ENCODE measurements around the gene ABCB11. TPM values are rescaled to one million over a fixed set of nuclear protein-coding genes. Genes with fewer than 3 reads are reported as not detected.

ABCB11 gene
- total and polyA plus RNA-seq, 10 donors = 0.03 to 0.32 (median 0.12) TPM; not detected in 3

DNA sequence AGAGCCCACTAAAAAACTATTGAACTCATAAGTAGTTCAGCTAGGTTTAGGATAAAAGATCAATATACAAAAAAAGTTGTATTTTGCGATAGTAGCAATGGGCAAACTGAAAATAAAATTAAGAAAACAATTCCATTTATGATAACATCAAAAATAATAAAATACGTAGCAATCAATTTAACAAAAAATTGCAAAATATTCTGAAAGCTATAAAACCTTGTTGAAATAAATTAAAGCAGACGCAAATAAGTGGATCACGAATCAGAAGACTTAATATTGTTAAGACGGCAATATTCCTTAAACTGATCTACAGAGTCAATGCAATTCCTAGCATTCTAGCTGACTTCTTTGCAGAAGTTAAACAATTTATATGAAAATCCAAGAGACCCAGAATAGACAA is 24.5 kb downstream of the ABCB11 start:
- WGBS, 5 donors = 94 to 99% (median 96%) methylated on average over 5 of the region's 5 CpGs
- TF ChIP-seq POLR2A (IDR thresholded peaks at IDR 0.05) (no peak), POLR2AphosphoS5 (IDR thresholded peaks at IDR 0.05) (no peak)
- TF ChIP-seq, protein P1, sequence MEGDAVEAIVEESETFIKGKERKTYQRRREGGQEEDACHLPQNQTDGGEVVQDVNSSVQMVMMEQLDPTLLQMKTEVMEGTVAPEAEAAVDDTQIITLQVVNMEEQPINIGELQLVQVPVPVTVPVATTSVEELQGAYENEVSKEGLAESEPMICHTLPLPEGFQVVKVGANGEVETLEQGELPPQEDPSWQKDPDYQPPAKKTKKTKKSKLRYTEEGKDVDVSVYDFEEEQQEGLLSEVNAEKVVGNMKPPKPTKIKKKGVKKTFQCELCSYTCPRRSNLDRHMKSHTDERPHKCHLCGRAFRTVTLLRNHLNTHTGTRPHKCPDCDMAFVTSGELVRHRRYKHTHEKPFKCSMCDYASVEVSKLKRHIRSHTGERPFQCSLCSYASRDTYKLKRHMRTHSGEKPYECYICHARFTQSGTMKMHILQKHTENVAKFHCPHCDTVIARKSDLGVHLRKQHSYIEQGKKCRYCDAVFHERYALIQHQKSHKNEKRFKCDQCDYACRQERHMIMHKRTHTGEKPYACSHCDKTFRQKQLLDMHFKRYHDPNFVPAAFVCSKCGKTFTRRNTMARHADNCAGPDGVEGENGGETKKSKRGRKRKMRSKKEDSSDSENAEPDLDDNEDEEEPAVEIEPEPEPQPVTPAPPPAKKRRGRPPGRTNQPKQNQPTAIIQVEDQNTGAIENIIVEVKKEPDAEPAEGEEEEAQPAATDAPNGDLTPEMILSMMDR (IDR thresholded peaks at IDR 0.05 in 8 of 11, conservative IDR thresholded peaks at IDR 0.05 in 3 of 11) = no peak
- Histone ChIP-seq H3K27ac (no peak overlapping the region), H3K36me3 (no peaks in the 10 kb centered on the region), H3K4me3 (no peak overlapping the region), H3K9me3 (no peaks in the 10 kb centered on the region), H3K4me1 (peaks cover 0 to 5% (median 0%) of the 10 kb centered on the region in 6 donors), H3K27me3 (replicated peaks in 1 of 7) (peaks cover 0 to 7% (median 0%) of the 10 kb centered on the region in 7 donors)
- no peak for DNase-seq
- intact Hi-C loops (cut with DNase I; ENCODE audit: low total_unique reads) = no loop called here

DNA sequence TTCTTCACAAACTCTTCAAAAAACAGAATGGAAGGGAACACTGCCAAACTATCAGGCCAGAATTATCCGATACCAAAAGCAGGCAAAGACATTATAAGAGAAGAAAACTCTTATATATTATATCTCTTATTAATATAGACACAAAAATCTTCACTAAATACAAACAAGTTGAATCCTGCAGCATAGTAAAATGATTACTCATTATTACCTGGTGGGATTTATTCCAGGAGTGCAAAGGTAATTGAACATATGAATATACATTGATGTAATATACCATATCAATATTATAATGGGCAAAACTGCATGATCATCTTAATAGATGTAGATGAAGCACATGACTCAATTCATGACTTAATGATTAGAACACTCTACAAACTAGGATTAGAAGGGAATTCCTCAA is 25.1 kb downstream of the ABCB11 start:
- no peak for DNase-seq
- no peaks in the 10 kb centered on the region for H3K9me3 ChIP-seq
- intact Hi-C loops (cut with DNase I; ENCODE audit: low total_unique reads) = no loop called here
- no peak overlapping the region for H3K4me3 ChIP-seq
- no peaks in the 10 kb centered on the region for H3K36me3 ChIP-seq
- H3K4me1 ChIP-seq = peaks cover 0 to 5% (median 0%) of the 10 kb centered on the region in 6 donors
- WGBS, 5 donors = 90 to 98% (median 94%) methylated on average over 1 of the region's 1 CpG
- no peak for TF ChIP-seq POLR2A (IDR thresholded peaks at IDR 0.05)
- no peak for TF ChIP-seq POLR2AphosphoS5 (IDR thresholded peaks at IDR 0.05)
- TF ChIP-seq, protein P1 (IDR thresholded peaks at IDR 0.05 in 8 of 11, conservative IDR thresholded peaks at IDR 0.05 in 3 of 11) = no peak
- peaks cover 0 to 7% (median 0%) of the 10 kb centered on the region in 7 donors for H3K27me3 ChIP-seq (replicated peaks in 1 of 7)
- no peak overlapping the region for H3K27ac ChIP-seq

DNA sequence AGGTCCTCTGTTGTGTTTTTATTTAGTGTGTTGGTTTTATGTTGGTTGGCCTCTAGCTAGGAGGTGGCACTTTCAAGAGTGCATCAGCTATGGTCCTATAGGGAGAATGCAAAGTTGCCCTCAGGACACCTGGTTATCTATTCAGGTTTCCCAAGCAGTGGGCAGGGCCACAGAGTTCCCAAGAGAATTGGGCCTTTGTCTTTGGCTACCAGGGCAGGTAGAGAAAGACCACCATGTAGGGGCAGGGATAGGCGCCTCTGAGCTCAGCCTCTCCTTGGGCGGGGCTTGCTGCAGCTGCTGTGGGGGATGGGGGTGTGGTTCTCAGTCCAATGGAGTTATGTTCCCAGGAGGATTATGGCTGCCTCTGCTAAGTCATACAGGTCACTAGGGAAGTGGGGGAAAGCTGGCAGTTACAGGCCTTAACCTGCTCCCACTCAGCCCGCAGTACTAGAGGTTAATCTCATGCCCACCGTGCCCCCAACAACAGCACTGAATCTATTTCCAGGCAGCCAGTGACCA is 26.0 kb downstream of the ABCB11 start:
- H3K36me3 ChIP-seq = no peaks in the 10 kb centered on the region
- H3K4me3 ChIP-seq = no peak overlapping the region
- no peak overlapping the region for H3K27ac ChIP-seq
- H3K27me3 ChIP-seq (replicated peaks in 1 of 7) = peaks cover 0 to 7% (median 0%) of the 10 kb centered on the region in 7 donors
- TF ChIP-seq POLR2A (IDR thresholded peaks at IDR 0.05) = no peak
- no peak for TF ChIP-seq POLR2AphosphoS5 (IDR thresholded peaks at IDR 0.05)
- TF ChIP-seq, protein P1 (IDR thresholded peaks at IDR 0.05 in 8 of 11, conservative IDR thresholded peaks at IDR 0.05 in 3 of 11) = no peak
- H3K4me1 ChIP-seq = peaks cover 0 to 5% (median 0%) of the 10 kb centered on the region in 6 donors
- no peaks in the 10 kb centered on the region for H3K9me3 ChIP-seq
- intact Hi-C loops (cut with DNase I; ENCODE audit: low total_unique reads) = no loop called here
- DNase-seq = no peak
- WGBS, 5 donors = 89 to 100% (median 95%) methylated on average over 2 to 4 of the region's 4 CpGs

DNA sequence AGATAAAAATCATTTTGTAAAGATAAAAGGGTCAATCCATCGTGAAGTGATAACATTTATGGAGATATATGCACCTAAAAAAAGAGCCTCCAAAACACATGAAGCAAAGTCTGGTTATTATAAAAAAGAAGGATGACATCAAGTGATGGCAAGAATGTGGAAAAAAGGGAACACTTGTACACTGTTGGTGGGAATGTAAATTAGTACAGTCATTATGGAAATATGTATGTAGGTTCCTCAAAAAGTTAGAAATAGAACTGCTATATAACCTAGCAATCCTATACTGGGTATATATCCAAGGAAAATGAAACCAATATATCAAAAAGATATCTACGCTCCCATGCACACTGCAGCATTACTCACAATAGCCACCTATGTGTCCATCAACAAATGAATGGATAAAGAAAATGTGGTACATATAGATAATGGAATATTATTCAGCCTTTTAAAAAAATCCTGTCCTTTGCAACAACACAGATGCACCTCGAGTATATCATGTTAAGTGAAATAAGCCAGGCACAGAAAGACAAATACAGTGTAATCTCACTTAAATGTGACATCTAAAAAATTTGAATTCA is 28.9 kb downstream of the ABCB11 start:
- H3K4me3 ChIP-seq = no peak overlapping the region
- no peak overlapping the region for H3K27ac ChIP-seq
- no peak for DNase-seq
- intact Hi-C loops (cut with DNase I; ENCODE audit: low total_unique reads) = no loop called here
- TF ChIP-seq POLR2A (IDR thresholded peaks at IDR 0.05) = no peak
- TF ChIP-seq POLR2AphosphoS5 (IDR thresholded peaks at IDR 0.05) = no peak
- TF ChIP-seq, protein P1 (IDR thresholded peaks at IDR 0.05 in 8 of 11, conservative IDR thresholded peaks at IDR 0.05 in 3 of 11) = no peak
- peaks cover 0 to 3% (median 0%) of the 10 kb centered on the region in 6 donors for H3K4me1 ChIP-seq
- no peaks in the 10 kb centered on the region for H3K9me3 ChIP-seq
- WGBS, 5 donors = 84 to 94% (median 86%) methylated on average over 3 of the region's 3 CpGs
- H3K27me3 ChIP-seq (replicated peaks in 1 of 7) = peaks cover 0 to 7% (median 0%) of the 10 kb centered on the region in 7 donors
- H3K36me3 ChIP-seq = no peaks in the 10 kb centered on the region

Measured in spleen (tissue), 11 donors.